Sciatic nerve (tissue), 2 donors: ENCODE results near the gene OPTN. TPM values are rescaled to one million over a fixed set of nuclear protein-coding genes. Genes with fewer than 3 reads are reported as not detected.

Source experiments
- ATAC-seq: fragments of 200-7000 bp; cut with Tn5 transposase; one replicate; pipeline ENCODE4 v1.9.1; 2020; ENCODE audit warnings: mild to moderate bottlenecking, moderate library complexity
- DNase-seq: peaks from one replicate; pipeline ENCODE4 v3.0.0-alpha.2; 2020; ENCODE audit warnings: low spot score
- intact Hi-C: fragments of 100-400 bp; cut with DNase I; formaldehyde crosslinking; loops from one replicate; pipeline ENCODE4 v1.14.2; 2022
- total RNA-seq: library from RNA; stranded (reverse); fragmentation: NEBNext Ultra II Directional; extraction: Animal tissue kit (Norgen Biotek cat#: 25700); gene quantifications from one replicate; pipeline ENCODE4 v1.2.1, GENCODE V29; 2021
- donor health status: DM: no; HTN: no; CAD: no.
- donor health status: DM: no; HTN: no; CAD: no.

Gene OPTN
- total RNA-seq, 1 donor from 2014 or later = 118 TPM

DNA sequence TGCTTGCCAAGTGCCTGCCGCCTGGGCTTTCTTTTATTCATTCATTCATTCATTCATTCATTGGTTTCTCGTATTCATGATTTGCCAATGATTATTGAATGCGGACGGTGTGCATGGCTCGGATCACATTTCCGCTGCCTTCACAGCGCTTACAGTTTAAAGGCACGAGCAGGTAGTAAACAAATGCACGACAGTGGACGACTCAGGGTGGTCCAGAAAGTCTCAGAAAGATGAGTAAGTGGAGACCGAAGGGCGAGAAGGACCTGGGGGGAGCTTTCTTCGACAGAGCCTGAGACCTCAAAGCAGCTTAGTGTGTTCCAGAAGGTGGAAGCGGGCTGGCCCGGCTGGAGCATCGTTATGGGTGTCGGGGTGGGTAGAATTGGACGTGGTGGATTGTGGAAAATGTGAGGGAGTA lies 61.9 kb downstream of the OPTN start:
- DNase-seq (no peak), ATAC-seq (no peak)
- intact Hi-C loops = no loop called here

DNA sequence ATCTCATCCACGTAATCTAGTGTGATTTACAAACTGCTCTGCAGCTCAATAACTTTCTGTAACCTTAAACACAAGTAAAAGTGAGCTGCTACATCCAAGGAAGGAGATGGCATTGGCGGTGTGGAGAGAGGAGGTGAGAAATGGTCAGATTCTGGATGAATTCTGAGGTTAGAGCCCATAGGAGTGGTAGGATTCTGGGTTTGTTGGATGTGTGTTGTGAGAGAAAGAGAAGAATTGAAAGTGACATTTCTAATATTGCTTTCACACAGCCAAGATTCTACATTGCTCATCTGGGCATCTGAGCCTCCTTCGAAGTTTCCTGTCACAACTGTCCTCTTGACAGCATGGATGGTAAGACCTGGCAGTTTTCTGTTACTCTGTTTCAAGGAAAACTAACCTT lies 63.9 kb downstream of the OPTN start:
- intact Hi-C loops = no loop called here
- ATAC-seq (no peak), DNase-seq (no peak)

DNA sequence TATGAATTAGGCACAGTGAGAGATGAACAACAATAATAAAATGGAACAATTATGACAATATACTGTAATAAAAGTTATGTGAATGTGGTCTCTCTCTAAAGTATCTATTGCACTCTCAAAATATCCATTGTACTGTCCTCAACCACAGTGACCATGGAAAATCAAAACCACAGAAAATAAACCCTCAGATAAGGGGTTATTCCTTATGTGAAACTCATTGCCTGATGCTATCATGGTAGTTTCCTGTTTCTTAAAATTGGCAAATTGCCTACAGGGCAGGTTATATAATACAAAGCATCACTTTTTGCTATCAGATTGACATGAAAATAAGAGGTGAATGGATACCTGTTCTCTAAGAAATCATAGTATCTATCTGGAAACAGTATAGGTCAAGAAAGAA lies 65.2 kb downstream of the OPTN start:
- ATAC-seq (no peak), DNase-seq (no peak)
- intact Hi-C loops = no loop called here

DNA sequence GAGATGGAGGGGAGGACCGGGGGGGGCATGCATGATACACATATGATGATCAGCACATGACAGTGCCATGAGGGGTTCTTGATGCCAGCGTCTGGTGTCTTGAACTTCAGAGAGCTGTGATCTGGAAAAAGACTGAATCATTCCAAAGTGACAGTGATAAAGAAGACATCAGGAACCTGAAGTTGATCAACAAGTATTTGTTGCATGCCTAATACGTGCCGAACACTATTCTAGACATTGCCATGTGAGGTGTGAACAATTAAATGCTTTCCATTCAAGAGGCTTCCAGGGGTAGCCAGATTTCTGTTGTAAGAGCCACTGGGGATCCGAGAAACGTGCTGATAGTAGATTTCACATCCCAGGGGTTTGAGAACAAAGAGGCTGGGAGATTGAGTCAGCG lies 67.6 kb downstream of the OPTN start:
- ATAC-seq (no peak), DNase-seq (no peak)
- intact Hi-C loops = no loop called here

DNA sequence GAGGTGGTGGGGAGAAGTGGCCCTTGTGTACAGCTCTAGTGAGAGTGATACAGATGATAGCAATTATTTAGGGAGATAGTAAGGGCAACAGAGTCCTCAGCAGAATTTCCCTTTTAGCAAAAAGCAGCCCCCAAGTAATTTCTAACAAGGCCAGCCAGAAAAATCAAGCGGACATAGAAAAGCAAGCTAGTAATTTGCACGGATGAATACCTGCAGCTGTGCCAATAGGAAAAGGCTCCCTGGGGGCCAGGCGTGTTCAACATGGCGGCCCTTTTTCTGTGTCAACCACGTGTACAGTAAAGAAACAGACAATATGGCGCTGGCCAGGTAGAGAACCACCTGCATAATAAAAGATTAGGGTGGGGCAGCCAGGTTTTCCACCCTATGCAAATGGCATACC lies 68.8 kb downstream of the OPTN start:
- ATAC-seq (no peak), DNase-seq (no peak)
- intact Hi-C loops = no loop called here

DNA sequence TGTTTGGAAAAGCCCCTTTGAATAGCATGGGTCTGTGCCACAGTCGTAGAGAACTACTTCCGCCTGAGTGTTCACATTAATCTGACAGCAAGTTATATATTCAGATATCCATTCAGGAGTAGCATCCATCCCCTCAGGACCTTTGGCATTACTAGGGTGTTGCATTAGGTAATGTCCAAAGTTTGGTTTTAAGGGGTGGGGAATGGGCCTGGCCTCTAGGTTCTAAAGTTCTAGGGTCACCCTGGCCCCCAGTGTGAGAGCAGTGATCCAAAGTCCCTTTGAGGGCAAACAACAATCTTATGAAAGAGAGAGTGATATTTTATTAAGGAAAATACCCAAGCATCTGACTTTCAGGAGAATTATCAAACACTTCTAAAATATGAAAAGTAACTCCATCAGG lies 73.7 kb downstream of the OPTN start:
- ATAC-seq (no peak), DNase-seq (no peak)
- intact Hi-C loops = no loop called here

DNA sequence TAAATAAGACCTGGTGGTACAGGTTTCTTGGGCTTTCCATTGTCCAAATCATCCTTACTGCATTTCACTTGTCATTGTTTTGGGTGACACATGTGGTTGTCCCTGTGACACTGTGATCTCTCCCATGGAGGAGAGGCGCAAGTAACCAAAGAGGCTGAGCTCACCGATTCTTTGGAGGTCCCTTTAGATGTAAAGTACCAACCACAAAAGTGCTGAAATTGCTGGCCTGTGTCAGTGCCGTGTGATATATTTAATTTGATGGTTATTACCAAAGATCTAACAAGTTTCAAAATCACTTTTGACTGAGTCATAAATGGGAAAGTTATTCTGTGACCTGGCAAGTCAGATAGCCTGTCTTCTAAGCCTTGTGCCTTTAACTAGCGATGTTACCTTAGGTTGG lies 80.8 kb downstream of the OPTN start:
- intact Hi-C loops = no loop called here

DNA sequence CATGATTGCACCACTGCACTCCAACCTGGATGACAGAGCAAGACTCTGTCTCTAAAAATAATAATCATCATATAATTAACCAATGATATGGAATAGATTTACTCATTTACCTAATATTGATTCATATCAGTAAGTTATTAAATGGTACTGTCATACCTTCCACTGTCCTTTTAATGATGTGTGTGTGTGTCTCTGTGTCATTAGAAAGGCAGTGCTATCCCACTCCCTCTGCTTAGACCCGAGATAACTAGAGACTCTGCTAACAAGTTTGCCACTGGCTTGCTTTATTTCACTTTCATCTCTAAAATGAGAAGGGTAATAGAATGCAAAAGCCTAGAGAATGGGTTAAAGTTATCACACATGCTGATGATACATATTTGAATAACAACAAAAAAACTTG lies 82.5 kb downstream of the OPTN start:
- intact Hi-C loops = no loop called here
- DNase-seq (no peak), ATAC-seq (no peak)

More for the DNA sequence above, 80.8 kb downstream of the OPTN start:
- no peak for ATAC-seq
- no peak for DNase-seq

DNA sequence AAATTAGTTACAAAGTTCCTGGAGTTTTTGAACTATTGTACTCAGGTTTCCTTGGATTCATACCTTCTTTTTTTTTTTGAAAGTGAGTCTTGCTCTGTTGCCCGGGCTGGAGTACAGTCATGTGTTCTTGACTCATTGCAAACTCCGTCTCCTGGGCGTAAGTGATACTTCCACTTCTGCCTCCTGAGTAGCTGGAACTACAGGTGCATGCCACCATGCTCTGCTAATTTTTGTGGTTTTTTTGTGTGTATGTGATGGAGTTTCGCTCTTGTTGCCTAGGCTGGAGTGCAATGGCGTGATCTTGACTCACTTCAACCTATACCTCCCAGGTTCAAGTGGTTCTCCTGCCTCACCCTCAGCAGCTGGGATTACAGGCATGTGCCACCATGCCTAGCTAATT lies 83.7 kb downstream of the OPTN start:
- intact Hi-C loops = no loop called here
- ATAC-seq (no peak), DNase-seq (no peak)

DNA sequence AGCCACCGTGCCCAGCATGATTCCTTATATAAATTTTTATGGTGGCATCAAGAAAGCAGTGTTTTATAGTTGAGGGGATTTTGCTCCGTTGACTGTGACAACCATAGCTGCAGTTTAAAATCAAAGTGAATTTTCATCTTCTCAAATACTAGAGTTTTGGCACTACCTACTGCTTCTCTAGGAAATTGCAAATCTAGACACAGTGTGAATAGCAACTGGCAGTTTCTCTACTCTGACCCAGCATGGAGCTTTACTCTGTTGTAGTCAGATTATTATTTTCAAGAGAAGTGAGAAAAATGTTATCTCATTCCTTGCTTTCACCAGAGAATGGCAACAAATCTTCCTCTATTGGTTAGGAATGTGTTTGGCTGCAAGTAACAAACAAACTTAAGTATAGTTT lies 84.3 kb downstream of the OPTN start:
- intact Hi-C loops = no loop called here
- no peak for DNase-seq
- no peak for ATAC-seq

DNA sequence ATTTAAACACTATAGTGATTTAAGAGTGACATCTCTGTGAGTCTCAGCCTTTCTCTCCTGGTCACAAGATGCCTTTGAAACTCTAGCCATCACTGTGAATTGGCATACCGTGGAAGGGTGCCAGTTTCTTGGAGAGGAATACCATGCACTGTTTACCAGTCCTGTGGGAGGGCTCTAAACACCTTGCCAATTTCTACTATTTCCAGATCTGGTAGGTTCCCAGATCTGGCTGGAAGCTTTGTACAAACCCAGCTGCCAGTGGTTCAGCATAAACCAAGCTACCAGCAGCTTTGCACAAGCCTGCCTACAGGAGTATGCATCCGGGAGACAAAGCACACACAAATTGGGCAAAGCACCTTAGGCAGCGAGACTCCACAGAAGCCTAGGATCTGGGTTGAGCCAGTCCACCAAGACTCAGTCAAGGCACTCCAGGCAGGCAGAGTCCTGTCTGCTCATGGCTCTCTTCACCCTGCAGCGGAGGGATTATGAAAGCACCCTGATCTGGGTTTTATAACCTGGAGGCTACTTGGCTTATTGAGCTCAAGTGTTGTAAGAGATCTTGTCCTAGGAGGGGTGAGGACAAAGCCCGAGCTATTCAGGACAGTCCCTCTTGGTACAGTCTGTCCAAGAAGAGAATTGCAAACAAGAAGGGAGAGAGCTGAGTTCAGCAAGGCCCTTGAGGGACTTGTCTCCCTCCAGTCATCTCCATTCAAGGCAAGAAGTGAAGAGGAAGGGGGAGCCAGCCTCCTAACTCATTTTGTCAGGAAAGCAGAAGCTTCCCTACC lies 85.0 kb downstream of the OPTN start:
- DNase-seq = no peak
- intact Hi-C loops = no loop called here
- no peak for ATAC-seq

DNA sequence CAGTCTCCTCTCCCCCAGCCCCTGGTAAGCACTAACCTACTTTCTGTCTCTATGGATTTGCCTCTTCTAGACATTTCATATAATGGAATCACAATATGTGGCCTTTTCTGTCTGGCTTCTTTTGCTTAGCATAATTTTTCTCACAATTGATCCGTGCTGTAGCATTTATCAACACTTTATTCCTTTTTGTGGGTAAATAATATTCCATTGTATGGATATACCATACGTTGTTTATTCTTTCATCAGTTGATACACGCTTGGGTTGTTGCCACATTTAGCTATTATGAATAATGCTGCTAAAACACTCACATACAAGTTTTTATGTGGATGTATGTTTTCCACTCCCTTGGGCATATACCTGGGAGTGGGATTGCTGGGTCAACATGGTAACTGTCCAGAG lies 87.2 kb downstream of the OPTN start:
- ATAC-seq (no peak), DNase-seq (no peak)
- intact Hi-C loops = no loop called here

Other genes starting within 250 kb of the OPTN start
- gene CCDC3, start 98.5 kb upstream of the OPTN start, total RNA-seq = 114 TPM
- 0.45 TPM for gene MCM10, start 61.4 kb downstream of the OPTN start, total RNA-seq
- gene UCMA, start 134.2 kb downstream of the OPTN start, total RNA-seq = not detected
- 21.7 TPM for gene PHYH, start 199.9 kb downstream of the OPTN start, total RNA-seq
- 34.8 TPM for gene SEPHS1, start 248.1 kb downstream of the OPTN start, total RNA-seq